Stimulated activated CD8-positive, alpha-beta memory T cell treated with anti-CD3 and anti-CD28 coated beads, Interleukin-15, amount 100 ng/mL, for 4 hours (primary cell): Measurements from ENCODE around the gene RLN2.

Source experiments
- DNase-seq, 2 donors: peaks; one replicate each; pipeline ENCODE4 v3.0.0-alpha.2; 2020; ENCODE audit warnings: low read depth in 2 of 2

RLN2 gene

GRCh38 chr9:5269249-5269715 lies 35.2 kb downstream of the RLN2 start:
- no peak for DNase-seq

GRCh38 chr9:5265939-5266338 lies 38.6 kb downstream of the RLN2 start:
- DNase-seq, result no peak

DNA sequence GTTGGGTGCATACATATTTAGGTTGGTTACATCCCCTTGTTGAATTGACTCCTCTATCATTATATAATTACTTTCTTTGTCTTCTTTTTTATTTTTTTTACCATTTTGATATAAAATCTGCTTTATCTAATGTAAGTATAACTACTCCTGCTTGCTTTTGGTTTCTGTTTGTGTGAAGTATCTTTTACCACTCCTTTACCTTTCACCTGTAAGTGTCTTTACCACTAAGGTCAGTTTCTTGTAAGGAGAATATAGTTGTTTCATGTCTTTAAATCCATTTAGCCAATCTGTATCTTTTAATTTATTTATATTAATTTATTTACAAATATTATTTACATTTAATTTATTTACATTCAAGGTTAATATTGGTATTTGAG lies 40.3 kb downstream of the RLN2 start:
- no peak for DNase-seq

- no peak for DNase-seq
Observed at GRCh38 chr9:5263351-5264218, 40.9 kb downstream of the RLN2 start.
